HG03442 (cell line): ENCODE results near the gene DNAJC11.
"Not testable (repeated sequence)": the region's sequence is repeated elsewhere in the genome, so short reads cannot be mapped to it uniquely, and the experiment has no call there.

Source experiments
- ATAC-seq: cut with Tn5 transposase; IDR thresholded peaks from one replicate; pipeline ENCODE4 v1.9.1; 2021; ENCODE audit warnings: mild to moderate bottlenecking, moderate library complexity; ENCODE audit not compliant: unreplicated experiment

Gene DNAJC11

GRCh38 chr1:6601923-6602668, 99.5 kb downstream of the DNAJC11 start:
- peak; percentile 6 for ATAC-seq

DNA sequence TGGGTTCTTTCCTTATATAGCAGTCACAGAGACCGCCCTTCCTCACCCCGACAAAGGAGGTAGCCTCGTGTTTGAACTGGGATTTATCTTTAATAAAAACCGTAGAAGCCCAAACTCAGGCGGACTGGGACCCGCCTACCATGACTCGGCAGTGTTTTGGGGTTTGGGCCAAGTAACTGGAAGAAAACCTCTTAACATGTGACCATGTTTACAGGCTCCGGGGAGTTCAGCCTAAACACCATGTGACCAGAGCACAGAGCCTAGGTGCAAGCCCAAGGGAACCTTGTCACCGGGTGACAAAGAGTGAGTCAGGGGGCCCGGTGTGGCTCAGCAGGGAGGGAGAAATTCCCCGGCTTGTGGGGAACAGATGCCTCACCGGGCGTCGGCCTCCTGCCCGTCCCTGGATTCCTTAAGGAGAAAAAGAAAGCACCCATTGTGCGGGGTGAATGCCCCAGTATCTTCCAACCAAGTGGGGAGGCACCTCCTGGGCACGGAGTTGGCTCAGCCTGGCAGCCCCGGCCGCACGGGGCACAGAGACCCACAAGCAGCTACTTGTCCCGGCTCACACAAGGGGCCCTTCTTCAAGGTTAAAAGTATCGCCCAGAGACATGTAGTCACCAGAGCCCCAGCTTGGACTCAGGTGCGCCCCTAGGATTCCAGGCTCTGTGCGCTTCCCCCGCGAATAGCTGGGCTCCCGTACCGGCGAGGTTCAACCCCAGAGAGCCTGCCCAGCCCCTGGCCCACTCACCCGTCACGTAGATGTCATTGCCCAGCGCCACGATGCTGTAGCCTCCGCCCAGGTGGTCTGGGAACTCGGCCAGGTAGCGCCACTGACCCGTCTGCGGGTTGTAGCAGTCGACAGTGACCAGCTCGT, 100.3 kb downstream of the DNAJC11 start:
- peak; percentile 31 for ATAC-seq

DNA sequence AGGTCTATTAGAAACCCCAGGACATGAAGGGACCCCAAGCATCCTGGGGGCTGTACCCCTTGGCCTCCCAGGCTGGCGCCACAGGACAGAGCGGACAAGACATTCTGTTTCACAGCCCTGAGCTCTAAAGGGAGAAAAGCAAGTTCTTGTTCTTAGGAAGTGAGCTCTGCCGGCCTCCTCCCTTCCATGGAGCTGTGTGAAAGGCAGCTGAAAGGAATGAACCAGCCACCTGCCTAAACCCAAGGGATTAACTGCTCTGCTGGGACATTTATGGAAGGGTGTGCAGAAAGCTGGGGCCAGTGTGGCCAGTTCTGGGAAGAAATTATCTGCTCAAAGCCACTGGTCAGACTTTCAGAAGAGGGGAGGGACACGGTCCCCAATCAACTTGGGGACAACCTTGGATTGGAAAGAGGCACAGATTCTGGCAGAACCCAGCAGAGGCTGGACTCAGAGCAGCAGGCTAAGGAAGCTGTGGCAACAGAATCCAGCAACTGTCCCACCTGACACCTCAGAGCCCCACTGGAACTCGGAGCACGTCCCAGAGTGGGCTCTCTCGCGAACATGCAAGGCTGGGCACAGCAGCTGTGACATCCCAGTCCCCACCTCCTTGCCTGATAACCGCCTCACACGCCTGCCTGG, 101.1 kb downstream of the DNAJC11 start:
- no peak for ATAC-seq

DNA sequence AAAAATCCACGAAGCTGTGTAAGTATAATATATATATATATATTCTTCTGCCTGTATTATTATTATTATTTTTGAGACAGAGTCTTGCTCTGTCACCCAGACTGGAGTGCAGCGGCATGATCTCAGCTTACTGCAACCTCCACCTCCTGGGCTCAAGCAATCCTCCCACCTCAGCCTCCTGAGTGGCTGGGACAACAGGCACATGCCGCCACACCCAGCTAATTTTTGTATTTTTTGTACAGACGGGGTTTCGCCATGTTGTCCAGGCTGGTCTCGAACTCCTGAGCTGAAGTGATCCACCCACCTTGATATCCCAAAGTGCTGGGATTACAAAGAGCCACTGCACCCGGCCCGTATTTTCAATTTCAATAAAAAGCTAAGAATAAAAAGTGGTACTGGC, 101.6 kb downstream of the DNAJC11 start:
- not testable (repeated sequence) for ATAC-seq

DNA sequence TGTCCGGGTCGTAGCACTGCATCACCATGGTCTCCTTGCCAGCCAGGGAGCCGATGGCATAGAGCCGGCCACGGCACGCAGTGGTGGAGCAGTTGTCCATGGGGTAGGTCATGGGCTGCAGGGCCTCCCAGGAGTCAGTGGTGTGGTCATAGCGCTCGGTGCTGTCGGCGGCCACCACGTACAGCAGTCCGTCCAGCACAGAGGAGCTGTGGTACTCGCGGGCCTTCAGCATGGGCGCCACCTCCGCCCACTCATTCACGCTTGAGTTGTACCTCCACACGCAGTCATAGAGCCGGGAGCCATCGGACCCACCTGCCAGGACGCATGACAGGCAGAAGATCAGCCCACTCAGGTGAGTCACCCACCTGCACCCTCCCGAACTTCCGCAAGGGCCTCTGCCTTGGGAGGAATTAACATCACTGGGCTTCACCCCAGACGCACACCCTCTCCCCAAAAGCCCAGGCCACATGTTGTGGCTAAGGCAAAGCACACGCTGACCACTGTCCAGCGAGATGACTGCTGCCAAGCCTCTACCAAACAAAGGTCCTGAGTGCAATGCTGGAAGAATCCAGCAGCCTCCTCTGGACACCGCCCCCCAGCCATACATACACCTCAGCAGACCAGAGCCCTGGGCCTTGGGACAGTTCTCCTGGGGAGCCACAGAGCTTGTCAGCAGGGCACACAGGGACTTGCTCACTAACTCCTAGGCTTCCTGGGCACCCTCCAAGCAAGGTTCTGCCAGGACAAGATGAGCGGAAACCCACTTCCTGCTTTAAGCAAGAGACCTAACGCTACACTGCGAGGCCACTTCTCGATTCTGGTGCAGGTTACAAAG, 102.3 kb downstream of the DNAJC11 start:
- no peak for ATAC-seq

DNA sequence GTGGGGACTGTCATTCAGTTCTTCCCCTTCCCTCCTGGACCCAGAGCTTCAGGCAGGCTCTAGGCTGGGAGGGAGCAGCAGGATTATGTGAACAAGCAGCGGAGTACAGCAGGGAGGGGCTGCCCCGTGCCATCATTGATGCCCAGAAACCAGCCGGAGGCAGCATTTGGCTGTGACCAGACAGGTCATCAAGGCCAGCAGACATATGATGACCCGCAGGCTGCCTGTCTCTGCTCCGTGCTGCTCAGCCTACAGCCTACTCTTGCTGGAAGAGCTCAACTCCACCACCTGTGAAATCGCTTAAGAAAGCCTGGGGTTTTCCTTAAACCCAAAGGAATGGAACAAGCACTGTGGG, 103.9 kb downstream of the DNAJC11 start:
- ATAC-seq, result no peak

DNA sequence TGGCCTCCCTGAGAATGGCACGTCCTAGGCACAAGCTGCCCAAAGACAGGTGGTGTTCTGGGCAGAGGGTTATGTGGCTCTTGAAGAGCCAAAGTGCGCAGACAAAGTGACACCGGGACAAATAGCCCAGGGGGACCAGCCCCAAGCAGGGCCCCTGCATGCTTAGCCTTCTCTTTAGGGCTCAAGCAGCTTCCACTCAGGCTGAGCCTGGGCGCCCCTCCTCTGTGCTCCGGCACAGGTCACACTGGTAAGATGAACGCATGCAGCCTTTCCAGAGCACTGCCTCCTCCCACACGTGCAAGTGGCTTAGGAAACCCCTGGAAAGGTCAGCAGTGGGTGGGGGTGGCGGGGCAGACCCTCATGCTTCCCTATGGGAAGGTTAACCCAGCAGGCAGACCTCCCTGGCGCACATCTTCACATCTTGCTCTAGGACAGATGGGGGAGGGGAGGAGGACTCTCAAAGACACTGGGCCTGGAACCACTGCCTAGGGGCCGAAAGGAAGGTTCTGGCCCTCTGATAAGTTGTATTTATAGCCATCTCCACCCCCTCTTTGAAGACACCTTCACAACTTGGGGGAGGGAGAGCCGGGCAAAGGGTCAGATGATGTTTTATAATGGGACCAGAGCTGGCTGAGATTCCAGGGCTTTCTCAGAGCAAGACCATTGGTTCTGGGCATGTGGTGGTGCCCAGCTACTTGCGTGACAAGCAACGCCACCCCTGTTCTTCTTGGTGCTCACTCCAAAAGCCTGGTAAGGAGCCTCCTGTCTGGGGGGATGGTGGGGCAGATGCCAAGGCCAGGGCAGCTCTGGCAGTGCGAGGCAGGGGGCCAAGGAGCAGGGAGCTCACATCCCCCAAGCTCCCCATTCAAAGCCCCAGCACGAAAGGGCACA, 104.5 kb downstream of the DNAJC11 start:
- ATAC-seq, result no peak

DNA sequence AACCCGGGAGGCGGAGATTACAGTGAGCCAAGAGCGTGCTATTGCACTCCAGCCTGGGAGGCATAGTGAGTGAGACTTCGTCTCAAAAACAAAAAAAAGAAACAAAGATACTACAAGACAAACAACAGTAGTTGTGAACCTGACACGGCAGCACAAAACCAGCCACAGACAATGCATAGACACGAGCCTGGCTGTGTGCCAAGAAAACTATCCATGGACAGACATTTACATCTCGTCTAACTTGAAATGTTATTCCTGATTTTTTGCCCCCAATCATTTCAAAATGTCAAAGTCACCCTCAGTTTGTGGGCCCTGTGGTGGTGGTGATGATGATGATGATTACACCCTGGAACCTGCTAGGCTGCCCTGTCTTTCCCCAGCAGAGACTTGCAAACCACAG, 105.3 kb downstream of the DNAJC11 start:
- no peak for ATAC-seq

DNA sequence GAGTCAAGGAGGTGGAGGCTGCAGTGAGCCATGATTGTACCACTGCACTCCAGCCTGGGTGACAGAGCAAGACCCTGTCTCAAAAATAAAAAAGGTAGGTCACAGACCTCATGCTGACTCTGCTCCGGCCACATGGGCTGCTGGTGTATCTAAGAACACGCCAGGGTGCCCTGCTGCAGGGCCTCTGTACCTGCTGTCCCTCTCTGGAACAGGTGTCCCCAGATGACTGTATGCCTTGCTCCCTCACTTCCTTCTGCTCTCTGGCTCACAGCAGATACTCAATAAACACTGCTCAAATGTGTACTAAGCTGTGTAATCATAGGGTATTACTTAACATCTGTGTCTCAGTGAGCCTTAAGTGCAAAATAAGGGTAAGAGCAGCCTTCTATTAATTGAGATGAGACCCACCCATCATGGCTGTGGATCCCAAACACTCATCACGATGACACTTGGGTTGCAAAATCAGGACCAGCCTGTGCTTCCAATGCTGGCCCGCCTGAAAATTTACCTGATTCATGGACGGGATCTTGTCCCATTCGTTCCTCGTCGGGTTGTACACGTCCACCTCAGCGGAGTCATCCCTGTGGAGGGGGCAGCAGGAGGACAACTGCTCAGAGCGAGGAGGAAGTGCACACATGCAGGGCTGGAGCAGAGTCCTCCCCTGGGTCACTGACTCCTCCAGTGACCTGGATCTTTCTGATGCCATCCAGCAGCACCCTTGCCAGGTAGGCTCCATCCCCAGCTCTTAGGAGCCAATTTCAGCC, 106.5 kb downstream of the DNAJC11 start:
- ATAC-seq, result no peak

GRCh38 chr1:6593810-6594209, 107.8 kb downstream of the DNAJC11 start:
- ATAC-seq, result no peak

DNA sequence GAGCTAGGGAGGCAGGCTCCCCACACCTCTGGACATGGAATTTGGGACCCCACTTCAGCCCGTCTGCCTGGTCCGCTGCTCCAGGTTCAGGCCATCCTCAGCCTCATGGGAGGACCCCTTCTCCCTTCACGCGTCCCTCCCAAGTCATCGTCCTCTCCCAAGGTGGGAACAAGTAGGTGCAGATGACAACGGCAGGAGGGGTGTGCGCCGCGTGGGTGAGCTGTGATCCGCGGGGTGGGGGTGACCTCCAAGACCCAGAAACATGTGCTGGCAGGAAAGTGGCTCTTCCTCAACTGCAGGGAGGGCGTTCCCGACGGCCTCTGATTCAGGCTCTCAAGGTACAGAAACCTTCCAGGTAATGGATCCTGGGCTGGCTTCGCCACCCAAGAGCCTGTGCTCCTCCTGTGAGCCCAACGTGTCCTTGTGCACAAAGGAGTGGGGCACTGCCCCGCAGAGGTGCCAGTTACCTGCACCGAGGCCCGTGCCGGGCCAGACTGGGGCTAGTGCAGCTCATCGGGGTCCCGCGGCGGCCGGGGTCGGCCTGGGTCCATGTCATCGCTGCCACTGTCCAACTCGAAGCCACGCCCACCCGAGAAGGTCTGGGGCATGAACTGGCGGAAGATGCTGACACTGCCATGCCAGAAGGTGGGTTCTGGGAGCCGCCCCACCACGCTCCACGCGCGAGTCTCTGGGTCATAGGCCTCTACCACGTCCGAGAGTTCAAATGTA, 108.6 kb downstream of the DNAJC11 start:
- no peak for ATAC-seq

- ATAC-seq, result no peak
Measured at GRCh38 chr1:6592441-6592840, 109.2 kb downstream of the DNAJC11 start.

DNA sequence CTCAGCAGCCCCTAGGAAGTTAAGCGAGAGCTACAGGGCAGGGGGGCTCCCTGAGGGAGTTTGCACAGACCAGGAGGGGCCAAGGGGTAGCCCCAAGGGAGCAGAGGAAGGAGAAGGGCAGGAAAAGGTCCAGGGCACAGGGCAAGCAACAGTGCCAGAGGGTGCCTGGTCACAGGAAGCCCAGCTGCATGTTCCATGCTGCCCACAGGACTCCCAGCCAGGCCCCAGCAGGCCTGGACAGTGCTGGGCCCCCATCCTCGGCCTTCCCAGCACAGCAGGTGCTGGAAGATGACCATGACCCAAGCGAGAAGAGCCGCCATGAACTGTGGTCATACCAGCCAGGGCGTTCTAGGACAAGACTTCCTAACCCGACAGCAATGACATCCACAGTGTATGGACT, 110.0 kb downstream of the DNAJC11 start:
- no peak for ATAC-seq

DNA sequence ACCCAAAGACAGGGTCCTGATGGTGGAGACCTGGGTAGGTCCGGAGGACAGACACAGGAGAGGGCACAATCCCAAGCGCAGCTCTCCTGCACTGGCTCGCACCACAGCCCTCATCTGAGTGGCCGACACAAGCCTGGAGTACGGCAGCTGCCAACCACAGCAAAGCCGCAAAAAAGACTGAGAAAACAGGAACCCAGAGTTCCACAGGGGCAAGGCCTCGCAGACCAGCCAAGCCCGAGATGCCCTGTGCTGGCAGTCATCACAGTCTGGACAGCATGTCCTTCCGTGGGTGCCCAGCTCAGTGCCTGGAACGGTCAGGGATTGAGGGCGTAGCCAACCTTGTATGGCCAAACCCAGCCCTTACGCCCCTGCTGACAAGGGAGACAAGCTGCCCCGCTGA, 110.4 kb downstream of the DNAJC11 start:
- ATAC-seq, result no peak

DNA sequence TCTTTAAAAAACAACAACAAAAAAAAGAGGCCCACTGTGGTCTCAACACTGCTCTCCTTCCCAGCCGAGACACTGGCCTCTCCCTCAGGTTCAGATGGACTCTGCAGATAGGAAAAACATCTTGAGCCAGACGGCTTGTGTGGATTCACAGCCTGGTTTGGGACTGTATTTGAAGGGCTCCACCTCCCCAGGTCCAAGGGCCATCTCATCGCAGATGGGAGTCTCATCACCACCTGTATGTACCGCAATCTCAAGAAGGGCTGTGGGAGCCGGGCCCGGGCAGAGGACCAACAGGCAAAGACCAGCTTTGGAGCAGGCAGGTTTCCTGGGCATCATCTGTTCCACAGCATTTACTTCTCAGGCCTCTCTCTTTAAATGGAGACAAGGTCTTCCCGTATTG, 111.6 kb downstream of the DNAJC11 start:
- no peak for ATAC-seq

- no peak for ATAC-seq
Measured at GRCh38 chr1:6588893-6589520, 112.6 kb downstream of the DNAJC11 start.

- ATAC-seq, result no peak
Measured at GRCh38 chr1:6588128-6588892, 113.3 kb downstream of the DNAJC11 start.
